HepG2 (cell line): ENCODE measurements around the gene TAP1. TPM values are rescaled to one million over a fixed set of nuclear protein-coding genes. Genes with fewer than 3 reads are reported as not detected.
A peak's percentile ranks its signal among the peaks of the same experiment; 100 is the strongest.

Source experiments
- AKNA ChIP-seq: sonication (generic); formaldehyde crosslinking; IDR thresholded peaks from 2 replicates; pipeline ENCODE4 v1.4.0; 2020; ENCODE audit warnings: missing genetic modification reagents, borderline replicate concordance
- BATF2 ChIP-seq: sonication (generic); formaldehyde crosslinking; IDR thresholded peaks from 2 replicates; pipeline ENCODE4 v1.8.0; 2022; ENCODE audit warnings: mild to moderate bottlenecking, missing genetic modification reagents, moderate library complexity
- CHD4 ChIP-seq: fragments of 200-600 bp; sonication (generic); IDR thresholded peaks from 2 replicates; pipeline ENCODE4 v1.7.0; 2017; ENCODE audit warnings: mild to moderate bottlenecking, low read length, borderline replicate concordance
- CTCF ChIP-seq: sonication (generic); formaldehyde crosslinking; IDR thresholded peaks from 2 replicates; pipeline ENCODE4 v1.5.0; 2020; ENCODE audit warnings: mild to moderate bottlenecking, missing genetic modification reagents, moderate library complexity
- GTF2F1 ChIP-seq: fragments of 150-350 bp; IDR thresholded peaks from 2 replicates; pipeline ENCODE4 v1.6.1; 2014; ENCODE audit warnings: low read length
- IRF2 ChIP-seq: IDR thresholded peaks from 2 replicates; pipeline ENCODE4 v1.6.1; 2018; ENCODE audit warnings: missing genetic modification reagents, missing compliant biosample characterization
- MED13 ChIP-seq: sonication (generic); formaldehyde crosslinking; IDR thresholded peaks from 2 replicates; pipeline ENCODE4 v1.5.0; 2020; ENCODE audit warnings: missing genetic modification reagents
- PCBP2 ChIP-seq: fragments of 200-400 bp; formaldehyde crosslinking; optimal IDR thresholded peaks from 2 replicates; pipeline ENCODE3; 2018; ENCODE audit warnings: low read length, low read depth; ENCODE audit not compliant: poor library complexity, severe bottlenecking
- POGK ChIP-seq: sonication (generic); formaldehyde crosslinking; conservative IDR thresholded peaks from 2 replicates; pipeline ENCODE4 v1.8.0; 2022; ENCODE audit warnings: mild to moderate bottlenecking, moderate library complexity, missing genetic modification reagents
- SP1 ChIP-seq, 2 experiments: fragments of 450-650 bp in 1 of 2; sonication (generic) in 1 of 2; formaldehyde crosslinking in 1 of 2; IDR thresholded peaks; 2 replicates each; pipeline versions ENCODE4 v1.4.0 to v1.6.1; 2016 to 2020; ENCODE audit warnings: missing genetic modification reagents in 1 of 2
- SRF ChIP-seq: IDR thresholded peaks from 2 replicates; pipeline ENCODE4 v1.6.1; 2011; ENCODE audit warnings: mild to moderate bottlenecking, low read depth, low read length, moderate library complexity
- SRY ChIP-seq: sonication (generic); formaldehyde crosslinking; IDR thresholded peaks from 2 replicates; pipeline ENCODE4 v1.8.0; 2022; ENCODE audit warnings: mild to moderate bottlenecking, missing genetic modification reagents
- ZC3H4 ChIP-seq: sonication (generic); formaldehyde crosslinking; IDR thresholded peaks from 2 replicates; pipeline ENCODE4 v1.4.0; 2020; ENCODE audit warnings: missing genetic modification reagents, borderline replicate concordance
- ZNF225 ChIP-seq: sonication (generic); formaldehyde crosslinking; IDR thresholded peaks from 2 replicates; pipeline ENCODE4 v1.4.0; 2020; ENCODE audit warnings: mild to moderate bottlenecking, missing genetic modification reagents
- ZNF432 ChIP-seq: sonication (generic); formaldehyde crosslinking; IDR thresholded peaks from 2 replicates; pipeline ENCODE4 v1.5.0; 2020; ENCODE audit warnings: missing genetic modification reagents, mild to moderate bottlenecking, borderline replicate concordance
- ZNF484 ChIP-seq: sonication (generic); formaldehyde crosslinking; IDR thresholded peaks from 2 replicates; pipeline ENCODE4 v1.5.1; 2020; ENCODE audit warnings: mild to moderate bottlenecking, low read depth, missing genetic modification reagents, borderline replicate concordance
- ZNF572 ChIP-seq: sonication (generic); formaldehyde crosslinking; IDR thresholded peaks from 2 replicates; pipeline ENCODE4 v1.5.1; 2020; ENCODE audit warnings: mild to moderate bottlenecking, missing genetic modification reagents
- ZNF841 ChIP-seq: sonication (generic); formaldehyde crosslinking; IDR thresholded peaks from 2 replicates; pipeline ENCODE4 v1.8.1; 2023; ENCODE audit warnings: missing genetic modification reagents, borderline replicate concordance
- polyA plus RNA-seq, 8 experiments: library from polyadenylated mRNA; depleted of rRNA in 3 of 8; stranded (reverse) in 7 of 8; unstranded in 1 of 8; fragments of >200 nt; fragmentation: Illumina TruSeq in 4 of 8; extraction: Trizol in 4 of 8; gene quantifications; 2 replicates each; pipeline versions ENCODE4 v1.2.1 to v1.2.3, GENCODE V29; 2011 to 2016; ENCODE audit warnings: low read depth in 4 of 8, missing spikeins in 1 of 8, mixed read lengths in 1 of 8; ENCODE audit not compliant: insufficient read depth in 1 of 8
- total RNA-seq, 5 experiments: library from RNA; depleted of rRNA; stranded (reverse); fragments of >200 nt; fragmentation: Illumina TruSeq; extraction: Trizol; gene quantifications; 2 replicates each; pipeline ENCODE4 v1.2.3, GENCODE V29; 2016; ENCODE audit warnings: low read depth in 1 of 5

Gene TAP1
- total and polyA plus RNA-seq, 2 of the 13 experiments (the other 11 are each of a cell fraction or from before 2014, with no cell fraction given) = 31.2 to 52.2 TPM

DNA sequence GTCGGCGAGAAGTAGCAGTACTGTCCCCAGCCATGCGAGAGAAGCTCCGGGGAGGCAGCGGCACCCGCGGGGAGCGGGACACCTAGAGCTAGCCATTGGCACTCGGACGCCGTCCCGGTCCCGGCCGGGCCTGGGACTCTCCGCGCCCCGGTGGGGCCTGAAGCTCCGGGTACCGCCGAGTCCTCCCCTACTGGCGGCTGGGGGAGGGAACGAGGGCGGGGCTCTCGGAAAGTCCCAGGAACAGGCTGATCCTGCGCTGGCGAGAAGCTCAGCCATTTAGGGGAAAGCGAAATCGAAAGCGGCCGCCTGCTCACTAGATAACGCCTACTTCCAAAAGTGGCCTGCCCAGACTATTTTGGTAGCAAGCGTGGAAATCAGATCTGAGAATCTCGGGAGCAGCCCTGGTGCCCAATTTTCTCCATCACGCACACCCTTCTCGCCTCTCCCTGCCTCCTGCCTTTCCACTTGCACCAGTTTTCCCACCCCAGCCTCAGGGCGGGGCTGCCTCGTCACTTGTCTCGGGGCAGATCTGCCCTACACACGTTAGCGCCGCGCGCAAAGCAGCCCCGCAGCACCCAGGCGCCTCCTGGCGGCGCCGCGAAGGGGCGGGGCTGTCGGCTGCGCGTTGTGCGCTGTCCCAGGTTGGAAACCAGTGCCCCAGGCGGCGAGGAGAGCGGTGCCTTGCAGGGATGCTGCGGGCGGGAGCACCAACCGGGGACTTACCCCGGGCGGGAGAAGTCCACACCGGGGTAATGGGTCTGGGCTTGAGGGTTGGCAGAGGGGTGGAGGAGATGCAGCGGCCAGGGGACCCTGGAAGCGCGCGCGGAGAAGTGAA, at the start of gene TAP1, which contains the start of gene PSMB9 (continued):
- no peak; the same call in 1 of the 2 replicates for TF ChIP-seq SRF
- peak; percentile 60; the same call in 1 of the 2 replicates for TF ChIP-seq POGK (CRISPR knock-in tag)
- TF ChIP-seq ZNF484 (CRISPR knock-in tag) = no peak
- peak; percentile 99 for TF ChIP-seq IRF2 (CRISPR knock-in tag)
- no peak for TF ChIP-seq ZNF432 (CRISPR knock-in tag)
- TF ChIP-seq ZC3H4 (CRISPR knock-in tag) = no peak
- peak; percentile 97 for TF ChIP-seq CTCF (CRISPR knock-in tag)
- no peak for TF ChIP-seq BATF2
- no peak for TF ChIP-seq ZNF841 (CRISPR knock-in tag)
- TF ChIP-seq MED13 (CRISPR knock-in tag) = peak; percentile 73
- TF ChIP-seq CHD4 = no peak
- no peak for TF ChIP-seq SRY (CRISPR knock-in tag)
- no peak for TF ChIP-seq SP1 (IDR thresholded peaks at IDR 0.05)
- peak; percentile 94 for TF ChIP-seq SP1 (CRISPR knock-in tag; IDR thresholded peaks at IDR 0.05)
- TF ChIP-seq GTF2F1 = no peak
- no peak for TF ChIP-seq ZNF572
- TF ChIP-seq AKNA = 0 out of 2 replicates have a peak, but pooled peaks have one; percentile 70
- no peak for TF ChIP-seq ZNF225 (CRISPR knock-in tag)
- no peak for TF ChIP-seq PCBP2
